HEK293 (cell line): Measurements from ENCODE around the gene MCM6.

Experiments used
- CTCF ChIA-PET: fragments of 350-600 bp; formaldehyde crosslinking; extraction: SDS; loops from one replicate; lab custom pipeline; 2021; ENCODE audit warnings: antibody characterized with exemption; lab: Yijun Ruan, JAX
- POLR2A ChIA-PET: fragments of 300-600 bp; formaldehyde crosslinking; extraction: SDS; loops from one replicate; lab custom pipeline; 2020; ENCODE audit warnings: antibody characterized with exemption, inconsistent platforms; lab: Yijun Ruan, JAX
- H3K27ac ChIP-seq: fragments of 200-500 bp; sonication (Bioruptor generic); 2 replicates; pipeline ENCODE4 v1.5.1; 2014; ENCODE audit warnings: low read depth, low read length, control low read depth, inconsistent platforms; ENCODE audit errors: extremely low read depth
- H3K36me3 ChIP-seq, 2 experiments: fragments of 200-500 bp in 1 of 2; sonication (Bioruptor generic) in 1 of 2; 1 replicate in 1 of 2; 2 replicates in 1 of 2; pipeline ENCODE4 v1.5.1; 2014 to 2017; ENCODE audit warnings: inconsistent platforms in 2 of 2, low read length in 2 of 2; ENCODE audit not compliant: control insufficient read depth in 2 of 2, insufficient read depth in 1 of 2
- H3K4me1 ChIP-seq: fragments of 200-500 bp; sonication (Bioruptor generic); 2 replicates; pipeline ENCODE4 v1.5.1; 2014; ENCODE audit warnings: mild to moderate bottlenecking, low read length, inconsistent platforms; ENCODE audit not compliant: control insufficient read depth, insufficient read depth
- H3K4me3 ChIP-seq: 2 replicates; pipeline ENCODE4 v1.5.1; 2011; ENCODE audit warnings: low read depth, mild to moderate bottlenecking, control low read depth, low read length, moderate library complexity
- H3K9me3 ChIP-seq: fragments of 200-500 bp; sonication (Bioruptor generic); 2 replicates; pipeline ENCODE4 v1.5.1; 2014; ENCODE audit warnings: low read depth, low read length, inconsistent platforms; ENCODE audit not compliant: control insufficient read depth, insufficient read depth
- GLIS2 ChIP-seq: fragments of 450-650 bp; formaldehyde crosslinking; IDR thresholded peaks from 2 replicates; pipeline ENCODE4 v1.5.1; 2016; ENCODE audit warnings: missing biosample characterization, missing genetic modification characterization
- HOXA7 ChIP-seq: sonication (generic); formaldehyde crosslinking; IDR thresholded peaks from 2 replicates; pipeline ENCODE4 v1.8.1; 2022; ENCODE audit warnings: missing genetic modification reagents, borderline replicate concordance
- ZBTB1 ChIP-seq: fragments of 450-650 bp; formaldehyde crosslinking; IDR thresholded peaks from 2 replicates; pipeline ENCODE4 v1.5.1; 2016; ENCODE audit warnings: missing biosample characterization, missing genetic modification characterization
- ZBTB48 ChIP-seq: fragments of 450-650 bp; formaldehyde crosslinking; IDR thresholded peaks from 2 replicates; pipeline ENCODE4 v1.5.1; 2016; ENCODE audit warnings: missing biosample characterization, missing genetic modification characterization
- ZFP41 ChIP-seq: fragments of 450-650 bp; formaldehyde crosslinking; IDR thresholded peaks from 2 replicates; pipeline ENCODE4 v1.5.1; 2016; ENCODE audit warnings: missing biosample characterization, missing genetic modification characterization, borderline replicate concordance
- ZNF121 ChIP-seq: fragments of 450-650 bp; formaldehyde crosslinking; IDR thresholded peaks from 2 replicates; pipeline ENCODE4 v1.5.1; 2016; ENCODE audit warnings: missing biosample characterization, missing genetic modification characterization
- ZNF133 ChIP-seq: fragments of 450-650 bp; formaldehyde crosslinking; IDR thresholded peaks from 2 replicates; pipeline ENCODE4 v1.5.1; 2016; ENCODE audit warnings: missing biosample characterization, missing genetic modification characterization
- ZNF169 ChIP-seq: fragments of 450-650 bp; formaldehyde crosslinking; IDR thresholded peaks from 2 replicates; pipeline ENCODE4 v1.5.1; 2016; ENCODE audit warnings: missing biosample characterization, missing genetic modification characterization
- ZNF174 ChIP-seq: fragments of 450-650 bp; formaldehyde crosslinking; IDR thresholded peaks from 2 replicates; pipeline ENCODE4 v1.5.0; 2017; ENCODE audit warnings: missing biosample characterization, mild to moderate bottlenecking, missing genetic modification characterization
- ZNF19 ChIP-seq: fragments of 450-650 bp; formaldehyde crosslinking; IDR thresholded peaks from 2 replicates; pipeline ENCODE4; 2016; ENCODE audit warnings: missing biosample characterization, missing genetic modification characterization, low read depth
- ZNF324 ChIP-seq: fragments of 450-650 bp; formaldehyde crosslinking; IDR thresholded peaks from 2 replicates; pipeline ENCODE4 v1.5.1; 2016; ENCODE audit warnings: missing biosample characterization, missing genetic modification characterization
- ZNF391 ChIP-seq: fragments of 450-650 bp; formaldehyde crosslinking; IDR thresholded peaks from 2 replicates; pipeline ENCODE4 v1.5.1; 2016; ENCODE audit warnings: low read depth, missing biosample characterization, missing genetic modification characterization, borderline replicate concordance
- ZNF529 ChIP-seq: fragments of 450-650 bp; formaldehyde crosslinking; IDR thresholded peaks from 2 replicates; pipeline ENCODE4 v1.5.1; 2017; ENCODE audit warnings: missing genetic modification characterization, missing biosample characterization; ENCODE audit not compliant: insufficient replicate concordance
- ZNF544 ChIP-seq: fragments of 450-650 bp; formaldehyde crosslinking; IDR thresholded peaks from 2 replicates; pipeline ENCODE4 v1.5.0; 2017; ENCODE audit warnings: missing biosample characterization, missing genetic modification characterization
- ZNF548 ChIP-seq: fragments of 450-650 bp; formaldehyde crosslinking; IDR thresholded peaks from 2 replicates; pipeline ENCODE4 v1.5.1; 2016; ENCODE audit warnings: missing biosample characterization, missing genetic modification characterization
- ZNF610 ChIP-seq: fragments of 450-650 bp; formaldehyde crosslinking; IDR thresholded peaks from 2 replicates; pipeline ENCODE4 v1.5.1; 2016; ENCODE audit warnings: missing biosample characterization, missing genetic modification characterization, borderline replicate concordance
- ZNF629 ChIP-seq: fragments of 450-650 bp; formaldehyde crosslinking; IDR thresholded peaks from 2 replicates; pipeline ENCODE4 v1.5.1; 2017; ENCODE audit warnings: missing biosample characterization, missing genetic modification characterization
- ZNF777 ChIP-seq: fragments of 450-650 bp; formaldehyde crosslinking; IDR thresholded peaks from 2 replicates; pipeline ENCODE4 v1.5.1; 2017; ENCODE audit warnings: missing biosample characterization, missing genetic modification characterization, borderline replicate concordance
- TF ChIP-seq, protein P1 (sequence below): fragments of 450-650 bp; formaldehyde crosslinking; IDR thresholded peaks from 2 replicates; pipeline ENCODE4 v1.5.1; 2017; ENCODE audit warnings: missing biosample characterization, missing genetic modification characterization
- TF ChIP-seq, protein P2 (sequence below): fragments of 450-650 bp; formaldehyde crosslinking; IDR thresholded peaks from 2 replicates; pipeline ENCODE4 v1.5.1; 2016; ENCODE audit warnings: missing biosample characterization, missing genetic modification characterization, borderline replicate concordance
- TF ChIP-seq, protein P3 (sequence below): IDR thresholded peaks from 2 replicates; pipeline ENCODE4 v1.6.1; 2011; ENCODE audit warnings: mild to moderate bottlenecking, low read depth, low read length, borderline replicate concordance
- TF ChIP-seq, protein P4 (sequence below): fragments of 450-650 bp; formaldehyde crosslinking; IDR thresholded peaks from 2 replicates; pipeline ENCODE4 v1.5.1; 2016; ENCODE audit warnings: missing biosample characterization, missing genetic modification characterization, low read depth
- TF ChIP-seq, protein P5 (sequence below): fragments of 450-650 bp; formaldehyde crosslinking; IDR thresholded peaks from 2 replicates; pipeline ENCODE4 v1.5.1; 2016; ENCODE audit warnings: missing biosample characterization, missing genetic modification characterization

Gene MCM6

DNA sequence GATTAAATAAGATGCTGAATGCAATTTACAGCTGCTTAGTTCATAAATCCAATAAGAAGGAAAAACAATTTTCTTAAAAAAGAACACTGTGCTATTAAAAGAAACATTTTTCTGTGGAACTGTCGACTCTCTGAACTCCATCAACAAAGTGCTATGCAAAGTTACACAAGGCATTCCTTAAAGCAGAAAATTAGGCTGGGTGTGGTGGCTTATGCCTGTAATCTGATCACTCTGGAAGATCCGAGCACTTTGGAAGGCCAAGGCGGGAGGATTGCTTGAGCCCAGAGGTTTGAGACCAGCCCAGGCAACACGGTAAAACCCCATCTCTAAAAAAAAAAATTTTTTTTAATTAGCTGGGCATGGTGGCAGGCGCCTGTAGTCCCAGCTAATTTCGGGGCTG, 13.0 kb downstream of the MCM6 start (continued):
- TF ChIP-seq ZNF548 (tag by site-specific recombination): no peak
- TF ChIP-seq, protein P1, sequence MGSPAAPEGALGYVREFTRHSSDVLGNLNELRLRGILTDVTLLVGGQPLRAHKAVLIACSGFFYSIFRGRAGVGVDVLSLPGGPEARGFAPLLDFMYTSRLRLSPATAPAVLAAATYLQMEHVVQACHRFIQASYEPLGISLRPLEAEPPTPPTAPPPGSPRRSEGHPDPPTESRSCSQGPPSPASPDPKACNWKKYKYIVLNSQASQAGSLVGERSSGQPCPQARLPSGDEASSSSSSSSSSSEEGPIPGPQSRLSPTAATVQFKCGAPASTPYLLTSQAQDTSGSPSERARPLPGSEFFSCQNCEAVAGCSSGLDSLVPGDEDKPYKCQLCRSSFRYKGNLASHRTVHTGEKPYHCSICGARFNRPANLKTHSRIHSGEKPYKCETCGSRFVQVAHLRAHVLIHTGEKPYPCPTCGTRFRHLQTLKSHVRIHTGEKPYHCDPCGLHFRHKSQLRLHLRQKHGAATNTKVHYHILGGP: no peak
- TF ChIP-seq, protein P2, sequence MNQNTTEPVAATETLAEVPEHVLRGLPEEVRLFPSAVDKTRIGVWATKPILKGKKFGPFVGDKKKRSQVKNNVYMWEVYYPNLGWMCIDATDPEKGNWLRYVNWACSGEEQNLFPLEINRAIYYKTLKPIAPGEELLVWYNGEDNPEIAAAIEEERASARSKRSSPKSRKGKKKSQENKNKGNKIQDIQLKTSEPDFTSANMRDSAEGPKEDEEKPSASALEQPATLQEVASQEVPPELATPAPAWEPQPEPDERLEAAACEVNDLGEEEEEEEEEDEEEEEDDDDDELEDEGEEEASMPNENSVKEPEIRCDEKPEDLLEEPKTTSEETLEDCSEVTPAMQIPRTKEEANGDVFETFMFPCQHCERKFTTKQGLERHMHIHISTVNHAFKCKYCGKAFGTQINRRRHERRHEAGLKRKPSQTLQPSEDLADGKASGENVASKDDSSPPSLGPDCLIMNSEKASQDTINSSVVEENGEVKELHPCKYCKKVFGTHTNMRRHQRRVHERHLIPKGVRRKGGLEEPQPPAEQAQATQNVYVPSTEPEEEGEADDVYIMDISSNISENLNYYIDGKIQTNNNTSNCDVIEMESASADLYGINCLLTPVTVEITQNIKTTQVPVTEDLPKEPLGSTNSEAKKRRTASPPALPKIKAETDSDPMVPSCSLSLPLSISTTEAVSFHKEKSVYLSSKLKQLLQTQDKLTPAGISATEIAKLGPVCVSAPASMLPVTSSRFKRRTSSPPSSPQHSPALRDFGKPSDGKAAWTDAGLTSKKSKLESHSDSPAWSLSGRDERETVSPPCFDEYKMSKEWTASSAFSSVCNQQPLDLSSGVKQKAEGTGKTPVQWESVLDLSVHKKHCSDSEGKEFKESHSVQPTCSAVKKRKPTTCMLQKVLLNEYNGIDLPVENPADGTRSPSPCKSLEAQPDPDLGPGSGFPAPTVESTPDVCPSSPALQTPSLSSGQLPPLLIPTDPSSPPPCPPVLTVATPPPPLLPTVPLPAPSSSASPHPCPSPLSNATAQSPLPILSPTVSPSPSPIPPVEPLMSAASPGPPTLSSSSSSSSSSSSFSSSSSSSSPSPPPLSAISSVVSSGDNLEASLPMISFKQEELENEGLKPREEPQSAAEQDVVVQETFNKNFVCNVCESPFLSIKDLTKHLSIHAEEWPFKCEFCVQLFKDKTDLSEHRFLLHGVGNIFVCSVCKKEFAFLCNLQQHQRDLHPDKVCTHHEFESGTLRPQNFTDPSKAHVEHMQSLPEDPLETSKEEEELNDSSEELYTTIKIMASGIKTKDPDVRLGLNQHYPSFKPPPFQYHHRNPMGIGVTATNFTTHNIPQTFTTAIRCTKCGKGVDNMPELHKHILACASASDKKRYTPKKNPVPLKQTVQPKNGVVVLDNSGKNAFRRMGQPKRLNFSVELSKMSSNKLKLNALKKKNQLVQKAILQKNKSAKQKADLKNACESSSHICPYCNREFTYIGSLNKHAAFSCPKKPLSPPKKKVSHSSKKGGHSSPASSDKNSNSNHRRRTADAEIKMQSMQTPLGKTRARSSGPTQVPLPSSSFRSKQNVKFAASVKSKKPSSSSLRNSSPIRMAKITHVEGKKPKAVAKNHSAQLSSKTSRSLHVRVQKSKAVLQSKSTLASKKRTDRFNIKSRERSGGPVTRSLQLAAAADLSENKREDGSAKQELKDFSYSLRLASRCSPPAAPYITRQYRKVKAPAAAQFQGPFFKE (tag by site-specific recombination): no peak
- TF ChIP-seq, protein P3, sequence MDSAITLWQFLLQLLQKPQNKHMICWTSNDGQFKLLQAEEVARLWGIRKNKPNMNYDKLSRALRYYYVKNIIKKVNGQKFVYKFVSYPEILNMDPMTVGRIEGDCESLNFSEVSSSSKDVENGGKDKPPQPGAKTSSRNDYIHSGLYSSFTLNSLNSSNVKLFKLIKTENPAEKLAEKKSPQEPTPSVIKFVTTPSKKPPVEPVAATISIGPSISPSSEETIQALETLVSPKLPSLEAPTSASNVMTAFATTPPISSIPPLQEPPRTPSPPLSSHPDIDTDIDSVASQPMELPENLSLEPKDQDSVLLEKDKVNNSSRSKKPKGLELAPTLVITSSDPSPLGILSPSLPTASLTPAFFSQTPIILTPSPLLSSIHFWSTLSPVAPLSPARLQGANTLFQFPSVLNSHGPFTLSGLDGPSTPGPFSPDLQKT: no peak
- TF ChIP-seq ZBTB1 (tag by site-specific recombination): no peak
- no peak for TF ChIP-seq ZNF121 (tag by site-specific recombination)
- TF ChIP-seq, all 188 proteins: peak for 0

DNA sequence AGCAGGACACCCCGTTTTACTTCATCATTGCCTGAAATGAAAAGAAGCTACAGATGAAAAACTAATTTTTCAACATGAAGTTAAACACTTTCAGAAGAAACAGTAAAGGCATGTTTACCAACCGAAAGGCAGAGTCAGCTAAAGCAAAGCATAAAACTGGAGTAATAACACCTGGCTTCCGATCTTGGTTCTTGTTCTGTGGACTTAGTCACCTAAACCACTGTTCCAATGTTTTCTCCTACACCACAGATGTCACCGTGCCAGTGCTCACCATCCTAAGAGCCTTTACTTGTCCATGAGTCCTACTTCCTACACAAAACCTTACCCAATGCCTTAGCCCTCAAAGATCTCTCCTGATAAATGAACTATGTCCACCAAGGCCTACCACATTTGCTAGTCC, 13.5 kb downstream of the MCM6 start:
- ChIA-PET POLR2A (interaction anchor here (2.7 kb wide), 1 partner anchor 13 kb away, joined by 7 read pairs; the partner anchor contains the start of gene MCM6), CTCF (interaction anchor here (0.6 to 0.7 kb wide), 3 partner anchors 9 to 324 kb away, joined by 3 read pairs; no protein-coding TSS in a partner anchor)

More for the DNA sequence above, 13.5 kb downstream of the MCM6 start:
- Histone ChIP-seq H3K4me3 (no peak overlapping the region), H3K4me1 (no peaks in the 10 kb centered on the region), H3K36me3 (peaks cover 80 to 93% of the 10 kb centered on the region in 2 experiments), H3K9me3 (no peaks in the 10 kb centered on the region), H3K27ac (no peak overlapping the region; the same call in 1 of the 2 replicates)
- TF ChIP-seq ZNF610 (tag by site-specific recombination): no peak
- TF ChIP-seq ZNF391 (tag by site-specific recombination): no peak
- TF ChIP-seq, protein P4, sequence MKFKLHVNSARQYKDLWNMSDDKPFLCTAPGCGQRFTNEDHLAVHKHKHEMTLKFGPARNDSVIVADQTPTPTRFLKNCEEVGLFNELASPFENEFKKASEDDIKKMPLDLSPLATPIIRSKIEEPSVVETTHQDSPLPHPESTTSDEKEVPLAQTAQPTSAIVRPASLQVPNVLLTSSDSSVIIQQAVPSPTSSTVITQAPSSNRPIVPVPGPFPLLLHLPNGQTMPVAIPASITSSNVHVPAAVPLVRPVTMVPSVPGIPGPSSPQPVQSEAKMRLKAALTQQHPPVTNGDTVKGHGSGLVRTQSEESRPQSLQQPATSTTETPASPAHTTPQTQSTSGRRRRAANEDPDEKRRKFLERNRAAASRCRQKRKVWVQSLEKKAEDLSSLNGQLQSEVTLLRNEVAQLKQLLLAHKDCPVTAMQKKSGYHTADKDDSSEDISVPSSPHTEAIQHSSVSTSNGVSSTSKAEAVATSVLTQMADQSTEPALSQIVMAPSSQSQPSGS (tag by site-specific recombination): no peak
- no peak for TF ChIP-seq ZFP41 (tag by site-specific recombination)
- no peak for TF ChIP-seq ZNF544
- TF ChIP-seq, protein P5, sequence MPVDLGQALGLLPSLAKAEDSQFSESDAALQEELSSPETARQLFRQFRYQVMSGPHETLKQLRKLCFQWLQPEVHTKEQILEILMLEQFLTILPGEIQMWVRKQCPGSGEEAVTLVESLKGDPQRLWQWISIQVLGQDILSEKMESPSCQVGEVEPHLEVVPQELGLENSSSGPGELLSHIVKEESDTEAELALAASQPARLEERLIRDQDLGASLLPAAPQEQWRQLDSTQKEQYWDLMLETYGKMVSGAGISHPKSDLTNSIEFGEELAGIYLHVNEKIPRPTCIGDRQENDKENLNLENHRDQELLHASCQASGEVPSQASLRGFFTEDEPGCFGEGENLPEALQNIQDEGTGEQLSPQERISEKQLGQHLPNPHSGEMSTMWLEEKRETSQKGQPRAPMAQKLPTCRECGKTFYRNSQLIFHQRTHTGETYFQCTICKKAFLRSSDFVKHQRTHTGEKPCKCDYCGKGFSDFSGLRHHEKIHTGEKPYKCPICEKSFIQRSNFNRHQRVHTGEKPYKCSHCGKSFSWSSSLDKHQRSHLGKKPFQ (tag by site-specific recombination): no peak
- no peak for TF ChIP-seq HOXA7 (CRISPR knock-in tag)
- TF ChIP-seq ZNF174 (tag by site-specific recombination): no peak
- no peak for TF ChIP-seq ZNF324 (tag by site-specific recombination)
- no peak for TF ChIP-seq ZNF133
- no peak for TF ChIP-seq ZNF777 (tag by site-specific recombination)
- TF ChIP-seq ZNF169 (tag by site-specific recombination): no peak
- TF ChIP-seq ZNF19 (tag by site-specific recombination): no peak
- TF ChIP-seq GLIS2: no peak
- no peak for TF ChIP-seq ZNF529 (tag by site-specific recombination)
- TF ChIP-seq ZBTB48 (tag by site-specific recombination): no peak
- no peak for TF ChIP-seq ZNF629
